Keratinocyte (primary cell): ENCODE results near the gene DCAF8L2. TPM values are rescaled to one million over a fixed set of nuclear protein-coding genes. Genes with fewer than 3 reads are reported as not detected.
"Not testable (repeated sequence)": the region's sequence is repeated elsewhere in the genome, so short reads cannot be mapped to it uniquely, and the experiment has no call there.

Experiments used
- DNase-seq: peaks from one replicate; pipeline ENCODE4 v3.0.0-alpha.2; 2011; ENCODE audit warnings: low read depth, missing footprints, low spot score
- FAIRE-seq: peaks from 2 replicates; lab custom pipeline; 2011; peaks lifted over from hg19 to GRCh38; lab: Jason Lieb, UNC
- H2AFZ ChIP-seq: 2 replicates; pipeline ENCODE4 v1.6.0; 2012; ENCODE audit warnings: low read length, control low read depth, inconsistent platforms; ENCODE audit not compliant: control insufficient read depth
- H3K27ac ChIP-seq: 2 replicates; pipeline ENCODE4 v1.5.1; 2011; ENCODE audit warnings: low read length; ENCODE audit not compliant: control insufficient read depth, insufficient read depth
- H3K27me3 ChIP-seq: 3 replicates; pipeline ENCODE4 v1.6.0; 2011; ENCODE audit warnings: low read length; ENCODE audit not compliant: control insufficient read depth, insufficient read depth; ENCODE audit errors: extremely low read depth
- H3K36me3 ChIP-seq, 2 experiments: 2 replicates in 1 of 2; 3 replicates in 1 of 2; pipeline ENCODE4 v1.5.1; 2011; ENCODE audit warnings: low read length in 2 of 2, mild to moderate bottlenecking in 1 of 2; ENCODE audit not compliant: control insufficient read depth in 2 of 2, insufficient read depth in 2 of 2; ENCODE audit errors: extremely low read depth in 1 of 2
- H3K4me1 ChIP-seq: 3 replicates; pipeline ENCODE4 v1.5.1; 2011; ENCODE audit warnings: low read length; ENCODE audit not compliant: control insufficient read depth, insufficient read depth; ENCODE audit errors: extremely low read depth
- H3K4me2 ChIP-seq: 3 replicates; pipeline ENCODE4 v1.6.0; 2011; ENCODE audit warnings: low read depth, low read length; ENCODE audit not compliant: control insufficient read depth, insufficient read depth; ENCODE audit errors: extremely low read depth
- H3K4me3 ChIP-seq, 3 experiments: fragments of 200-600 bp in 1 of 3; sonication (generic) in 1 of 3; 2 replicates in 2 of 3; 3 replicates in 1 of 3; pipeline ENCODE4 v1.5.1; 2011 to 2016; ENCODE audit warnings: low read length in 3 of 3, mild to moderate bottlenecking in 3 of 3, control low read depth in 2 of 3, inconsistent platforms in 1 of 3, low read depth in 1 of 3, mixed read lengths in 1 of 3, mixed run types in 1 of 3, moderate library complexity in 1 of 3; ENCODE audit not compliant: control insufficient read depth in 2 of 3, insufficient read depth in 2 of 3; ENCODE audit errors: extremely low read depth in 1 of 3
- H3K79me2 ChIP-seq: 2 replicates; pipeline ENCODE4 v1.6.0; 2012; ENCODE audit warnings: low read length; ENCODE audit not compliant: control insufficient read depth, insufficient read depth
- H3K9ac ChIP-seq: 3 replicates; pipeline ENCODE4 v1.6.0; 2011; ENCODE audit warnings: low read length; ENCODE audit not compliant: control insufficient read depth, insufficient read depth; ENCODE audit errors: extremely low read depth
- H3K9me1 ChIP-seq: 3 replicates; pipeline ENCODE4 v1.6.0; 2011; ENCODE audit warnings: low read length; ENCODE audit not compliant: control insufficient read depth, insufficient read depth; ENCODE audit errors: extremely low read depth
- H3K9me3 ChIP-seq: 2 replicates; pipeline ENCODE4 v1.5.1; 2012; ENCODE audit warnings: low read depth, low read length; ENCODE audit not compliant: control insufficient read depth
- H4K20me1 ChIP-seq: 3 replicates; pipeline ENCODE4 v1.6.0; 2011; ENCODE audit warnings: low read length; ENCODE audit not compliant: control insufficient read depth, insufficient read depth; ENCODE audit errors: extremely low read depth
- CTCF ChIP-seq, 3 experiments: IDR thresholded peaks in 1 of 3; conservative IDR thresholded peaks in 1 of 3; optimal IDR thresholded peaks in 1 of 3; 2 replicates in 2 of 3; 3 replicates in 1 of 3; pipeline versions ENCODE3 to v1.5.1; 2011; ENCODE audit warnings: low read length in 3 of 3, mild to moderate bottlenecking in 3 of 3, moderate library complexity in 2 of 3, control low read depth in 1 of 3, inconsistent platforms in 1 of 3; ENCODE audit not compliant: insufficient read depth in 2 of 3; ENCODE audit errors: extremely low read depth in 1 of 3
- EZH2 ChIP-seq: IDR thresholded peaks from one replicate; pipeline ENCODE4 v1.6.1; 2012; ENCODE audit warnings: inconsistent platforms, mild to moderate bottlenecking, low read length, moderate library complexity
- dilution Hi-C: fragments of 300-500 bp; cut with MboI; formaldehyde crosslinking; loops from one replicate; pipeline ENCODE4 v1.7.0; 2020; ENCODE audit warnings: low sequenced_read_pairs; ENCODE audit not compliant: extremely low pct_ligation_motif_present
- polyA minus RNA-seq, 3 experiments: library from RNA; depleted of rRNA, polyadenylated mRNA; stranded (reverse); fragments of >200 nt; gene quantifications; 1 replicate in 1 of 3; 2 replicates in 1 of 3; 3 replicates in 1 of 3; pipeline ENCODE4 v1.2.3, GENCODE V29; 2011
- polyA plus RNA-seq, 5 experiments: library from polyadenylated mRNA; depleted of rRNA in 3 of 5; stranded (reverse) in 3 of 5; stranded (forward) in 1 of 5; unstranded in 1 of 5; fragments of >200 nt; gene quantifications; 1 replicate in 1 of 5; 2 replicates in 3 of 5; 3 replicates in 1 of 5; pipeline versions ENCODE4 v1.2.1 to v1.2.3, GENCODE V29; 2011 to 2012; ENCODE audit warnings: missing spikeins in 2 of 5, low read depth in 1 of 5, low replicate concordance in 1 of 5

DCAF8L2 gene
- polyA plus RNA-seq (not detected in 3 replicates), polyA minus RNA-seq (not detected in 3 replicates)
- not detected for polyA plus RNA-seq (2011; ENCODE audit: low read depth)
- polyA plus RNA-seq (2011; cell fraction: cytosol; rRNA removed): not detected in 2 replicates
- not detected in 2 replicates for polyA plus RNA-seq (2011; cell fraction: nucleus; rRNA removed)
- polyA plus RNA-seq (2012; ENCODE audit: low replicate concordance): not detected in 2 replicates
- not detected for polyA minus RNA-seq (2011; cell fraction: cytosol; rRNA and poly(A)+ RNA removed)
- not detected in 2 replicates for polyA minus RNA-seq (2011; cell fraction: nucleus; rRNA and poly(A)+ RNA removed)

- no peaks in the 10 kb centered on the region for H3K9me1 ChIP-seq
- H3K9ac ChIP-seq: no peak within 1 kb of the TSS
- H3K79me2 ChIP-seq: no peaks in the 10 kb centered on the region
- FAIRE-seq (no peak), DNase-seq (no peak)
- no peak within 1 kb of the TSS for H2AFZ ChIP-seq
- H3K4me1 ChIP-seq: no peaks in the 10 kb centered on the region
- no peak within 1 kb of the TSS for H3K27ac ChIP-seq
- TF ChIP-seq CTCF (optimal IDR thresholded peaks at IDR 0.05 in 1 of 3, IDR thresholded peaks at IDR 0.05 in 1 of 3, conservative IDR thresholded peaks at IDR 0.05 in 1 of 3; ENCODE audit: extremely low read depth in 1 of 3, insufficient read depth in 2 of 3, low read length in 3 of 3) (no peak), EZH2 (no peak)
- H3K4me3 ChIP-seq: no peak within 1 kb of the TSS
- no peaks in the 10 kb centered on the region for H3K9me3 ChIP-seq
- H4K20me1 ChIP-seq: no peaks in the 10 kb centered on the region
- H3K4me2 ChIP-seq: no peak within 1 kb of the TSS
- dilution Hi-C loops: no loop called here
- H3K36me3 ChIP-seq: no peaks in the 10 kb centered on the region
- no peaks in the 10 kb centered on the region for H3K27me3 ChIP-seq
Measured at GRCh38 chrX:27590044-27590443, at the start of gene DCAF8L2. Gene DCAF8L2 (plus strand): TSS chrX:27590344. CDS start chrX:27746896, 156,552 bp downstream.

GRCh38 chrX:27541161-27541560 lies 49.0 kb upstream of the DCAF8L2 start:
- FAIRE-seq, H3K27ac ChIP-seq, H3K9me3 ChIP-seq, H3K9ac ChIP-seq, H3K79me2 ChIP-seq, H4K20me1 ChIP-seq, H3K4me2 ChIP-seq, H3K36me3 ChIP-seq, H3K27me3 ChIP-seq, H3K9me1 ChIP-seq, dilution Hi-C loops, H3K4me3 ChIP-seq, DNase-seq, H2AFZ ChIP-seq, H3K4me1 ChIP-seq: not testable (repeated sequence)

GRCh38 chrX:27548624-27549023 lies 41.5 kb upstream of the DCAF8L2 start:
- no peaks in the 10 kb centered on the region for H3K4me1 ChIP-seq
- H3K4me3 ChIP-seq: no peak overlapping the region
- no peaks in the 10 kb centered on the region for H3K27me3 ChIP-seq
- no peak overlapping the region for H3K27ac ChIP-seq
- no peaks in the 10 kb centered on the region for H3K36me3 ChIP-seq
- TF ChIP-seq CTCF (optimal IDR thresholded peaks at IDR 0.05 in 1 of 3, IDR thresholded peaks at IDR 0.05 in 1 of 3, conservative IDR thresholded peaks at IDR 0.05 in 1 of 3; ENCODE audit: extremely low read depth in 1 of 3, insufficient read depth in 2 of 3, low read length in 3 of 3): no peak
- no peak for TF ChIP-seq EZH2
- no peaks in the 10 kb centered on the region for H3K9me3 ChIP-seq
- H4K20me1 ChIP-seq: no peaks in the 10 kb centered on the region
- H3K4me2 ChIP-seq: no peak overlapping the region
- H2AFZ ChIP-seq: no peak overlapping the region
- FAIRE-seq (no peak), DNase-seq (no peak)
- dilution Hi-C loops: no loop called here
- H3K79me2 ChIP-seq: no peaks in the 10 kb centered on the region
- H3K9ac ChIP-seq: no peak overlapping the region
- H3K9me1 ChIP-seq: no peaks in the 10 kb centered on the region
